B cell (primary cell): ENCODE results near the gene VANGL2. TPM values are rescaled to one million over a fixed set of nuclear protein-coding genes. Genes with fewer than 3 reads are reported as not detected.
A peak's percentile ranks its signal among the peaks of the same experiment; 100 is the strongest.

Experiments used
- ATAC-seq: fragments of 200-7000 bp; cut with Tn5 transposase; one replicate; pipeline ENCODE4 v1.10.0; 2021; ENCODE audit warnings: low read depth, mild to moderate bottlenecking, moderate number of reproducible peaks, moderate library complexity
- CTCF ChIA-PET: fragments of 350-600 bp; sonication (Branson Sonifier 250); formaldehyde crosslinking; loops from one replicate; lab custom pipeline; 2021; ENCODE audit warnings: antibody characterized with exemption, inconsistent platforms; lab: Charles Lee
- POLR2A ChIA-PET: fragments of 350-600 bp; sonication (Branson Sonifier 250); formaldehyde crosslinking; loops from one replicate; lab custom pipeline; 2021; ENCODE audit warnings: antibody characterized with exemption; lab: Charles Lee
- DNase-seq: peaks from one replicate; pipeline ENCODE4 v3.0.0; 2013
- H2AFZ ChIP-seq: 2 replicates; pipeline ENCODE4 v1.6.1; 2012; ENCODE audit warnings: mild to moderate bottlenecking, low read depth, low read length; ENCODE audit not compliant: insufficient read depth, poor library complexity, severe bottlenecking
- H3K27ac ChIP-seq, 2 donors: 1 replicate in 1 of 2; 2 replicates in 1 of 2; pipeline ENCODE4 v1.5.1; 2012 to 2013; ENCODE audit warnings: low read length in 2 of 2, mild to moderate bottlenecking in 2 of 2, moderate library complexity in 1 of 2
- H3K27me3 ChIP-seq, 4 experiments: fragments of 200-600 bp in 1 of 4; sonication (generic) in 1 of 4; replicated peaks in 1 of 4; 1 replicate in 2 of 4; 2 replicates in 2 of 4; pipeline versions ENCODE4 v1.6.1 to v1.7.0; 2013 to 2016; ENCODE audit warnings: low read length in 3 of 4, mild to moderate bottlenecking in 2 of 4, mixed read lengths in 1 of 4, moderate library complexity in 1 of 4; ENCODE audit not compliant: insufficient read depth in 4 of 4, control insufficient read depth in 3 of 4; ENCODE audit errors: control extremely low read depth in 1 of 4
- H3K36me3 ChIP-seq, 2 experiments: replicated peaks in 1 of 2; 1 replicate in 1 of 2; 2 replicates in 1 of 2; pipeline versions ENCODE4 v1.6.1 to v1.7.1; 2013; ENCODE audit warnings: low read length in 1 of 2; ENCODE audit not compliant: insufficient read depth in 2 of 2, control insufficient read depth in 1 of 2; ENCODE audit errors: control extremely low read depth in 1 of 2, extremely low read depth in 1 of 2
- H3K4me1 ChIP-seq, 2 donors: fragments of 200-600 bp in 1 of 2; sonication (generic) in 1 of 2; 1 replicate in 1 of 2; 2 replicates in 1 of 2; pipeline versions ENCODE4 v1.5.1 to v1.6.1; 2013 to 2017; ENCODE audit warnings: low read length in 2 of 2; ENCODE audit not compliant: control insufficient read depth in 2 of 2, insufficient read depth in 2 of 2
- H3K4me2 ChIP-seq: replicated peaks from 2 replicates; pipeline ENCODE3; 2012; ENCODE audit warnings: mild to moderate bottlenecking, low read depth, low read length; ENCODE audit not compliant: poor library complexity, severe bottlenecking
- H3K4me3 ChIP-seq, 5 experiments: fragments of 200-600 bp in 1 of 5; sonication (generic) in 1 of 5; 1 replicate in 3 of 5; 2 replicates in 2 of 5; pipeline versions ENCODE4 v1.5.1 to v1.7.0; 2011 to 2016; ENCODE audit warnings: low read length in 4 of 5, mild to moderate bottlenecking in 4 of 5, low read depth in 2 of 5, control low read depth in 1 of 5, moderate library complexity in 1 of 5; ENCODE audit not compliant: insufficient read depth in 1 of 5; ENCODE audit errors: control extremely low read depth in 1 of 5, extremely low read depth in 1 of 5
- H3K79me2 ChIP-seq: fragments of 200-600 bp; sonication (generic); one replicate; pipeline ENCODE4 v1.6.0; 2016; ENCODE audit warnings: low read length; ENCODE audit not compliant: control insufficient read depth, insufficient read depth
- H3K9ac ChIP-seq: fragments of 200-600 bp; sonication (generic); 2 replicates; pipeline ENCODE4 v1.6.1; 2017; ENCODE audit warnings: mild to moderate bottlenecking, low read length, moderate library complexity
- H3K9me3 ChIP-seq, 3 donors: one replicate each; pipeline versions ENCODE4 v1.6.1 to v1.7.1; 2013; ENCODE audit warnings: low read length in 2 of 3; ENCODE audit not compliant: control insufficient read depth in 2 of 3, insufficient read depth in 1 of 3; ENCODE audit errors: control extremely low read depth in 1 of 3
- H4K20me1 ChIP-seq: 2 replicates; pipeline ENCODE4 v1.6.0; 2012; ENCODE audit warnings: mild to moderate bottlenecking, low read length; ENCODE audit not compliant: insufficient read depth, control insufficient read depth, poor library complexity, severe bottlenecking
- H3K27ac Mint-ChIP-seq: one replicate; pipeline ENCODE4 v1.8.0; 2021; ENCODE audit warnings: mixed read lengths
- H3K27me3 Mint-ChIP-seq: one replicate; pipeline ENCODE4 v1.8.0; 2021; ENCODE audit warnings: mixed read lengths
- H3K4me1 Mint-ChIP-seq: one replicate; pipeline ENCODE4 v1.8.0; 2021; ENCODE audit warnings: mixed read lengths
- H3K4me3 Mint-ChIP-seq: one replicate; pipeline ENCODE4 v1.8.0; 2021; ENCODE audit warnings: mixed read lengths
- H3K9me3 Mint-ChIP-seq: one replicate; pipeline ENCODE4 v1.8.0; 2022; ENCODE audit warnings: mixed read lengths; ENCODE audit not compliant: insufficient read depth
- EZH2 ChIP-seq: IDR thresholded peaks from 2 replicates; pipeline ENCODE4 v1.6.1; 2012; ENCODE audit warnings: borderline replicate concordance, low read depth, mild to moderate bottlenecking, moderate library complexity, low read length; ENCODE audit not compliant: insufficient read depth, poor library complexity, severe bottlenecking
- WGBS: methylation state at CpG from one replicate; pipeline ENCODE4 v1.1.5; 2013; ENCODE audit warnings: missing lambda C conversion rate; ENCODE audit not compliant: insufficient coverage; 5-methylcytosine and 5-hydroxymethylcytosine counted together
- intact Hi-C: fragments of 100-400 bp; cut with micrococcal nuclease; formaldehyde crosslinking; loops from one replicate; pipeline ENCODE4 v1.10.0; 2022
- polyA plus RNA-seq: library from polyadenylated mRNA; depleted of rRNA; stranded (reverse); fragments of >200 nt; gene quantifications from 2 replicates; pipeline ENCODE4 v1.2.3, GENCODE V29; 2012
- small RNA-seq: library from RNA; depleted of rRNA; stranded (forward); fragments of <200 nt; gene quantifications from one replicate; pipeline ENCODE3, GENCODE V24; 2012; ENCODE audit warnings: low replicate concordance, low read depth; ENCODE audit not compliant: insufficient read length
- total RNA-seq, 2 donors: library from RNA; stranded (reverse); fragments of 120-200 nt in 1 of 2; gene quantifications; 1 replicate in 1 of 2; 2 replicates in 1 of 2; pipeline versions ENCODE4 v1.2.3 to v1.2.4, GENCODE V29; 2013 to 2022
- TF ChIP-seq, protein P1 (sequence below): fragments of 200-600 bp; IDR thresholded peaks from one replicate; pipeline ENCODE4 v1.8.0; 2022; ENCODE audit warnings: antibody characterized with exemption, mild to moderate bottlenecking

VANGL2 gene
- total and polyA plus RNA-seq, 2 donors (not counting 1 experiment from before 2014, with no cell fraction given), result 0.48 to 14.4 TPM

DNA sequence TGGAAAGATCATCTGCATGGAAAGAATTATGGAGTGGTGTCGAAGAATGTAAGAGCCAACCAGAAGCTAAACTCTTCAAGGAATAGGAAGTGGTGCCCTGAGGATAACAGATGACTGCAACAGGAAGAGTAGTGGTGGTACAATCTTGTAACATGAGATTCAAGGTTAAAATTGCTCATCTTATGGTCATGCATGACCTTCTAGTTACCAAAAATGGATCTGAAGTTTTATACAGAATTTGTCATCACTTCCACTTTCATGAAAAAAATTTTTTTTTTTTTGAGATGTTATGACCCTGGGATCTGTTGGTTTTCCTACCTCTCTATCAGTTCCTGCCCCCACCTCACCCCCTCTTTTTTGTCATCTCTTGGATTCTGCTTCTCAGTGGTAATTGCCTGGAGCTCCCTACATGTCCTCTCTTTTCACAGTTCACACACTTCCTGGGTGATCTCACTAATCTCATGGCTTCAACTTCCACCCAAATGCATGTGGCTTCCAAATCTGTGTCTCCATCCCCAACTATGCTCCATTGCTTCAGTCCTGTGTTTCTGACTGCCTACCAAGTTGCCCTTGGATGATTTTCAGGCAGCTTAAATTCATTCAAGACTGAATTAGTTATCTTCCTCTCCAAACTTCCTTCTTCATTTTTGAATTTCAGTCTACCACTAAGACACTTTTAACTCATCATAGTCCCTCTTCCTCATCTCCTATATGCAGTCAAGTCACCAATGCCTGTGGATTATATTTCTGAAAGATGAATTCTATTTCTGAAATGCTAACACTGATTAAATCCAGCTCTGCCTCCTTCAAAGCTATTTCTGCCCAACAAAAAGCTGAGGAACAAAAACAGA is 74.3 kb downstream of the VANGL2 start:
- Mint-ChIP-seq H3K9me3 (no peaks in the 10 kb centered on the region), H3K27me3 (no peaks in the 10 kb centered on the region), H3K4me3 (no peak overlapping the region), H3K4me1 (peaks cover 26% of the 10 kb centered on the region), H3K27ac (no peak overlapping the region)
- no peaks in the 10 kb centered on the region for H3K79me2 ChIP-seq
- peak overlapping the region; percentile 19 for H3K9ac ChIP-seq
- no peak for TF ChIP-seq EZH2
- TF ChIP-seq, protein P1, sequence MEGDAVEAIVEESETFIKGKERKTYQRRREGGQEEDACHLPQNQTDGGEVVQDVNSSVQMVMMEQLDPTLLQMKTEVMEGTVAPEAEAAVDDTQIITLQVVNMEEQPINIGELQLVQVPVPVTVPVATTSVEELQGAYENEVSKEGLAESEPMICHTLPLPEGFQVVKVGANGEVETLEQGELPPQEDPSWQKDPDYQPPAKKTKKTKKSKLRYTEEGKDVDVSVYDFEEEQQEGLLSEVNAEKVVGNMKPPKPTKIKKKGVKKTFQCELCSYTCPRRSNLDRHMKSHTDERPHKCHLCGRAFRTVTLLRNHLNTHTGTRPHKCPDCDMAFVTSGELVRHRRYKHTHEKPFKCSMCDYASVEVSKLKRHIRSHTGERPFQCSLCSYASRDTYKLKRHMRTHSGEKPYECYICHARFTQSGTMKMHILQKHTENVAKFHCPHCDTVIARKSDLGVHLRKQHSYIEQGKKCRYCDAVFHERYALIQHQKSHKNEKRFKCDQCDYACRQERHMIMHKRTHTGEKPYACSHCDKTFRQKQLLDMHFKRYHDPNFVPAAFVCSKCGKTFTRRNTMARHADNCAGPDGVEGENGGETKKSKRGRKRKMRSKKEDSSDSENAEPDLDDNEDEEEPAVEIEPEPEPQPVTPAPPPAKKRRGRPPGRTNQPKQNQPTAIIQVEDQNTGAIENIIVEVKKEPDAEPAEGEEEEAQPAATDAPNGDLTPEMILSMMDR, result no peak
- POLR2A ChIA-PET, result interaction anchor here (0.7 to 1.4 kb wide), 5 partner anchors 13 to 110 kb away, joined by 3 to 8 read pairs (median 3); no protein-coding TSS in a partner anchor
- CTCF ChIA-PET, result interaction anchor here (0.8 to 2.3 kb wide), 7 partner anchors 9 to 132 kb away, joined by 3 to 11 read pairs (median 4); no protein-coding TSS in a partner anchor
- H2AFZ ChIP-seq, result no peak overlapping the region
- DNase-seq (peak; percentile 54), ATAC-seq (peak; percentile 94)
- H3K4me1 ChIP-seq, result peaks cover 49 to 54% of the 10 kb centered on the region in 2 donors
- H3K9me3 ChIP-seq, result peaks cover 0 to 3% (median 0%) of the 10 kb centered on the region in 3 donors
- peak overlapping the region; percentile 78 to 87 for H3K27ac ChIP-seq
- no peaks in the 10 kb centered on the region for H3K27me3 ChIP-seq
- H4K20me1 ChIP-seq, result no peaks in the 10 kb centered on the region
- 44% methylated on average over 1 of the region's 1 CpG for WGBS
- intact Hi-C loops, result loop anchor here (1.0 to 2.0 kb wide), 3 partner anchors 14 to 45 kb away; no protein-coding TSS in a partner anchor
- peak overlapping the region in 2 of 5 experiments; percentile 20 to 42 for H3K4me3 ChIP-seq
- H3K4me2 ChIP-seq, result peak overlapping the region; percentile 66
- no peaks in the 10 kb centered on the region for H3K36me3 ChIP-seq

Small RNA genes within 50 kb of the gene (small RNA-seq; reads per million reads assigned to genes)
- gene RNU4-42P, result not detected

Other genes starting within 250 kb of the VANGL2 start
- not detected in 2 replicates for gene ATP1A4, start 249.0 kb upstream of the VANGL2 start, total RNA-seq
- gene ATP1A4, start 249.0 kb upstream of the VANGL2 start, polyA plus RNA-seq, result 0.12 TPM in 1 of 2 replicates, not detected in the other
- not detected in 2 replicates for gene CASQ1, start 210.0 kb upstream of the VANGL2 start, total RNA-seq
- gene CASQ1, start 210.0 kb upstream of the VANGL2 start, polyA plus RNA-seq, result not detected in 2 replicates
- 76.7 and 81.7 TPM in 2 replicates for gene PEA15, start 195.2 kb upstream of the VANGL2 start, total RNA-seq
- 89.9 and 91.4 TPM in 2 replicates for gene PEA15, start 195.2 kb upstream of the VANGL2 start, polyA plus RNA-seq
- gene DCAF8, start 138.0 kb upstream of the VANGL2 start, total RNA-seq, result 247 and 266 TPM in 2 replicates
- gene DCAF8, start 138.0 kb upstream of the VANGL2 start, polyA plus RNA-seq, result 194 and 250 TPM in 2 replicates
- gene PEX19, start 115.4 kb upstream of the VANGL2 start, total RNA-seq, result 56.0 and 58.4 TPM in 2 replicates
- 17.9 and 20.3 TPM in 2 replicates for gene PEX19, start 115.4 kb upstream of the VANGL2 start, polyA plus RNA-seq
- 168 and 180 TPM in 2 replicates for gene COPA, start 57.3 kb upstream of the VANGL2 start, total RNA-seq
- gene COPA, start 57.3 kb upstream of the VANGL2 start, polyA plus RNA-seq, result 37.9 and 39.1 TPM in 2 replicates
- gene NCSTN, start 57.2 kb upstream of the VANGL2 start, total RNA-seq, result 95.1 and 110 TPM in 2 replicates
- gene NCSTN, start 57.2 kb upstream of the VANGL2 start, polyA plus RNA-seq, result 110 and 113 TPM in 2 replicates
- 0.39 and 0.63 TPM in 2 replicates for gene NHLH1, start 33.5 kb upstream of the VANGL2 start, total RNA-seq
- gene NHLH1, start 33.5 kb upstream of the VANGL2 start, polyA plus RNA-seq, result 0.27 and 0.39 TPM in 2 replicates
- 64.8 and 64.9 TPM in 2 replicates for gene SLAMF6, start 122.7 kb downstream of the VANGL2 start, total RNA-seq
- gene SLAMF6, start 122.7 kb downstream of the VANGL2 start, polyA plus RNA-seq, result 50.5 and 79.6 TPM in 2 replicates
- gene CD84, start 178.9 kb downstream of the VANGL2 start, total RNA-seq, result 58.5 and 63.9 TPM in 2 replicates
- gene CD84, start 178.9 kb downstream of the VANGL2 start, polyA plus RNA-seq, result 19.8 and 20.4 TPM in 2 replicates
- gene SLAMF1, start 246.5 kb downstream of the VANGL2 start, total RNA-seq, result 42.3 and 45.6 TPM in 2 replicates
- 19.2 and 20.7 TPM in 2 replicates for gene SLAMF1, start 246.5 kb downstream of the VANGL2 start, polyA plus RNA-seq